RWPE1 (cell line): ENCODE measurements around the gene COL10A1.

Source experiments
- CTCF ChIA-PET: fragments of 350-600 bp; sonication (Branson Sonifier 250); formaldehyde crosslinking; extraction: SDS; loops from one replicate; lab custom pipeline; 2021; lab: Yijun Ruan, JAX
- POLR2A ChIA-PET: fragments of 400-600 bp; formaldehyde crosslinking; extraction: SDS; loops from one replicate; lab custom pipeline; 2020; ENCODE audit warnings: antibody characterized with exemption; ENCODE audit not compliant: low non-redundant PET; lab: Yijun Ruan, JAX
- DNase-seq: peaks from one replicate; pipeline ENCODE4 v3.0.0; 2012; ENCODE audit warnings: low spot score
- H3K27ac ChIP-seq: fragments of 450-650 bp; 2 replicates; pipeline ENCODE4 v1.5.1; 2017
- CTCF ChIP-seq: fragments of 450-650 bp; conservative IDR thresholded peaks from 2 replicates; pipeline ENCODE4 v1.5.1; 2017; ENCODE audit warnings: low read depth, mild to moderate bottlenecking

COL10A1 gene

GRCh38 chr6:116094041-116094440, 31.9 kb downstream of the COL10A1 start:
- DNase-seq: no peak
- CTCF ChIA-PET: no interaction called here
- no peak overlapping the region for H3K27ac ChIP-seq
- POLR2A ChIA-PET: no interaction called here
- no peak for TF ChIP-seq CTCF

GRCh38 chr6:116090251-116090650, 35.7 kb downstream of the COL10A1 start:
- ChIA-PET CTCF (no interaction called here), POLR2A (no interaction called here)
- DNase-seq: no peak
- H3K27ac ChIP-seq: no peak overlapping the region
- TF ChIP-seq CTCF: no peak

- ChIA-PET CTCF (no interaction called here), POLR2A (no interaction called here)
- no peak for TF ChIP-seq CTCF
- no peak for DNase-seq
- H3K27ac ChIP-seq: no peak overlapping the region
Observed at GRCh38 chr6:116088946-116089345, 37.0 kb downstream of the COL10A1 start.

GRCh38 chr6:116087437-116088027, 38.4 kb downstream of the COL10A1 start:
- CTCF ChIA-PET: interaction anchor here (0.6 to 0.8 kb wide), 2 partner anchors 10 to 77 kb away, joined by 5 to 7 read pairs; no protein-coding TSS in a partner anchor
- DNase-seq: peak; percentile 64
- TF ChIP-seq CTCF: no peak
- no peak overlapping the region for H3K27ac ChIP-seq
- POLR2A ChIA-PET: no interaction called here

- CTCF ChIA-PET: no interaction called here
- TF ChIP-seq CTCF: no peak
- no peak for DNase-seq
- POLR2A ChIA-PET: no interaction called here
- no peak overlapping the region for H3K27ac ChIP-seq
Observed at GRCh38 chr6:116084284-116084683, 41.6 kb downstream of the COL10A1 start.

GRCh38 chr6:116083052-116083451, 42.9 kb downstream of the COL10A1 start:
- ChIA-PET CTCF (interaction anchor here (0.6 kb wide), 1 partner anchor 18 kb away, joined by 4 read pairs; no protein-coding TSS in a partner anchor), POLR2A (no interaction called here)
- no peak for TF ChIP-seq CTCF

More at GRCh38 chr6:116083052-116083451, 42.9 kb downstream of the COL10A1 start:
- DNase-seq: no peak
- no peak overlapping the region for H3K27ac ChIP-seq
